NCI-H69 (cell line): ENCODE data around the gene ZNF345.

Source experiments
- DNase-seq: peaks from one replicate; lab custom pipeline; 2025; lab: John Stamatoyannopoulos, UW

ZNF345 gene

GRCh38 chr19:36850559-36851442, at the start of gene ZNF345:
TSS of gene ZNF345 (plus strand) at chr19:36850876. CDS start at chr19:36876831, 25,955 bp downstream.
- DNase-seq = peak; percentile 98

- DNase-seq = no peak
Measured at GRCh38 chr19:36805364-36805763, 45.3 kb upstream of the ZNF345 start.

- DNase-seq = no peak
Measured at GRCh38 chr19:36807029-36807428, 43.6 kb upstream of the ZNF345 start.

- no peak for DNase-seq
Measured at GRCh38 chr19:36819130-36819630, 31.5 kb upstream of the ZNF345 start.

- no peak for DNase-seq
Measured at GRCh38 chr19:36821758-36822157, 28.9 kb upstream of the ZNF345 start.

GRCh38 chr19:36833430-36833829, 17.2 kb upstream of the ZNF345 start:
- no peak for DNase-seq

- peak; percentile 51 for DNase-seq
Measured at GRCh38 chr19:36837176-36837905, 13.3 kb upstream of the ZNF345 start.

GRCh38 chr19:36837906-36838783, 12.5 kb upstream of the ZNF345 start, which contains the start of gene ZNF790:
TSS of gene ZNF790 (minus strand) at chr19:36838387. CDS start at chr19:36825619, 12,768 bp downstream.
- DNase-seq = peak; percentile 95

GRCh38 chr19:36838784-36839324, 11.8 kb upstream of the ZNF345 start:
- DNase-seq = no peak

GRCh38 chr19:36847968-36848367, 2.7 kb upstream of the ZNF345 start:
- DNase-seq = no peak

GRCh38 chr19:36849701-36850558, 746 bp upstream of the ZNF345 start:
- DNase-seq = peak; percentile 95

GRCh38 chr19:36851898-36852297, 1.2 kb downstream of the ZNF345 start:
- no peak for DNase-seq

GRCh38 chr19:36876993-36877938, 26.6 kb downstream of the ZNF345 start:
- no peak for DNase-seq

- no peak for DNase-seq
Measured at GRCh38 chr19:36891768-36892357, 41.2 kb downstream of the ZNF345 start.

- DNase-seq = no peak
Measured at GRCh38 chr19:36894849-36895383, 44.2 kb downstream of the ZNF345 start.

- no peak for DNase-seq
Measured at GRCh38 chr19:36898422-36898821, 47.7 kb downstream of the ZNF345 start.

GRCh38 chr19:36915992-36916830, 65.5 kb downstream of the ZNF345 start, which contains the start of the genes ZNF568 and ZNF829:
TSS of gene ZNF568 (plus strand) at chr19:36916332. CDS start at chr19:36922771, 6,439 bp downstream.
TSS of gene ZNF829 (minus strand) at chr19:36916291. CDS start at chr19:36915167, 1,124 bp downstream.
- DNase-seq = peak; percentile 88
